GM04503 (cell line): ENCODE measurements around the gene TIGD2.

ENCODE experiments used
- DNase-seq: peaks from one replicate; pipeline ENCODE4 v3.0.0-alpha.2; 2012; ENCODE audit warnings: low read depth

TIGD2 gene

GRCh38 chr4:89162987-89163386 lies 51.7 kb downstream of the TIGD2 start:
- no peak for DNase-seq

GRCh38 chr4:89164400-89164799 lies 53.1 kb downstream of the TIGD2 start:
- no peak for DNase-seq
